Karpas-422 (cell line): Measurements from ENCODE around the gene NOL4L. TPM values are rescaled to one million over a fixed set of nuclear protein-coding genes. Genes with fewer than 3 reads are reported as not detected.

Experiments
- DNase-seq: peaks from one replicate; pipeline ENCODE4 v3.0.0-alpha.2; 2015
- H2AFZ ChIP-seq: fragments of 200-600 bp; sonication (generic); 2 replicates; pipeline ENCODE4 v1.6.1; 2014; ENCODE audit warnings: antibody characterized with exemption, low read length, mixed read lengths
- H3K27ac ChIP-seq: fragments of 200-600 bp; sonication (generic); 2 replicates; pipeline ENCODE4 v1.5.1; 2014; ENCODE audit warnings: mild to moderate bottlenecking, low read length, moderate library complexity
- H3K27me3 ChIP-seq: fragments of 200-600 bp; sonication (generic); 2 replicates; pipeline ENCODE4 v1.6.1; 2014; ENCODE audit warnings: low read length, mixed read lengths
- H3K36me3 ChIP-seq: fragments of 200-600 bp; sonication (generic); 2 replicates; pipeline ENCODE4 v1.6.1; 2014; ENCODE audit warnings: low read length, mixed read lengths; ENCODE audit not compliant: insufficient read depth
- H3K4me1 ChIP-seq: fragments of 200-600 bp; sonication (generic); 2 replicates; pipeline ENCODE4 v1.6.1; 2014; ENCODE audit warnings: mild to moderate bottlenecking, low read length, mixed read lengths
- H3K4me2 ChIP-seq: fragments of 200-600 bp; sonication (generic); 2 replicates; pipeline ENCODE4 v1.6.1; 2014; ENCODE audit warnings: low read length, low read depth, mild to moderate bottlenecking; ENCODE audit not compliant: poor library complexity, severe bottlenecking
- H3K4me3 ChIP-seq: fragments of 200-600 bp; sonication (generic); 2 replicates; pipeline ENCODE4 v1.5.1; 2014; ENCODE audit warnings: mild to moderate bottlenecking, antibody characterized with exemption, low read length, mixed read lengths
- H3K79me2 ChIP-seq: fragments of 200-600 bp; sonication (generic); 2 replicates; pipeline ENCODE4 v1.6.1; 2014; ENCODE audit warnings: mild to moderate bottlenecking, low read length, mixed read lengths
- H3K9ac ChIP-seq: fragments of 200-600 bp; sonication (generic); 2 replicates; pipeline ENCODE4 v1.6.0; 2014; ENCODE audit warnings: low read length
- H3K9me2 ChIP-seq: fragments of 200-600 bp; sonication (generic), shearing (Covaris generic); replicated peaks from 2 replicates; pipeline ENCODE4 v1.6.0; 2014; ENCODE audit warnings: mild to moderate bottlenecking, low read length, moderate library complexity; ENCODE audit not compliant: insufficient read depth
- H3K9me3 ChIP-seq: fragments of 300-700, 200-600 bp; sonication (generic); 2 replicates; pipeline ENCODE4 v1.6.1; 2014; ENCODE audit warnings: low read length, mixed read lengths
- H4K20me1 ChIP-seq: fragments of 200-600 bp; sonication (generic); 2 replicates; pipeline ENCODE4 v1.6.1; 2014; ENCODE audit warnings: mild to moderate bottlenecking, antibody characterized with exemption, low read length, low read depth; ENCODE audit not compliant: insufficient read depth
- total RNA-seq: library from RNA; depleted of rRNA; stranded (reverse); fragments of >200 nt; shearing (Covaris generic); gene quantifications from 2 replicates; pipeline ENCODE4 v1.2.3, GENCODE V29; 2014; ENCODE audit warnings: low replicate concordance

The NOL4L gene
- total RNA-seq, 1 experiment from 2014 or later, result 1.5 TPM

DNA sequence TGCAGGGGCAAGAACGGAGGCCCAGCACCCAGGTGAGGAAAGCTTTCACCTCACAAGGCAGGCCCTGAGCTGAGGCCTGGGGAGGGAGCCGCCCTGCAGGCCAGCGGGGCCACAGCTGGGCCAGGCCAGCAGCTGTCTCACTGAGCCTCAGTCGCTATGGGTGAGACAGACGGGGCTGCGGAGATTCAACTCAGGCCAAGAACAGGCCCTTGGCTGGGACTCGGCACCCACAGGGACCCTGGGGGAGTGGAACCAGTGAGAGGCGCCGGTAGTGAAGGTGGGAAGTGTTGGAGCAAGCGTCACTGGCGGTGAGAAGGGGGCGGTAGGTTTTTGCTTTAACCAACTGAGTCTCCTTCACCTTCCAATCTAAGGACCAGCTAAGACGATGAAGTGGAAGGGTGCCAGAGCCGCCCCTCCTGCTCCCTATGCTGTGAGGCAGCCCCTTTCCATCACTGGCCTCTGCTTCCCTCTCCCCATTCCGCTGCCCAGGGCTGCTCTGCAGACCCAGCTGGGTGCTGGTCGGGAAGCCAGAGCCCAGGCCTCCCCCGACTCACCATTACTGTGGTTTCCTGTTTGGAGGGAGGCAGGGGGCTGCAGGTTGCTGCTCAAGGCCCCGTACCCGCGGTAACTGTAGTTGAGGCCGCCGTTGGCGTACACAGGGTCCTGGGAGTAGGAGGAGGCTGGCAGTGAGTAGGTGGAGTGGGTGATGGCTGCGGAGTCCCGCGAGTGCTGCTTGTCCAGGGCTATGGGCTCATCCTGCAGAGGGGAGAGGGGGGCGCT, 133.3 kb downstream of the NOL4L start:
- Histone ChIP-seq H4K20me1 (no peaks in the 10 kb centered on the region), H3K4me2 (no peak overlapping the region), H3K27ac (no peak overlapping the region), H3K9me3 (no peaks in the 10 kb centered on the region), H3K36me3 (no peaks in the 10 kb centered on the region), H2AFZ (no peak overlapping the region), H3K27me3 (no peaks in the 10 kb centered on the region), H3K79me2 (no peaks in the 10 kb centered on the region), H3K9me2 (no peaks in the 10 kb centered on the region), H3K4me1 (peaks cover 25% of the 10 kb centered on the region), H3K9ac (no peak overlapping the region), H3K4me3 (no peak overlapping the region)
- DNase-seq, result no peak

DNA sequence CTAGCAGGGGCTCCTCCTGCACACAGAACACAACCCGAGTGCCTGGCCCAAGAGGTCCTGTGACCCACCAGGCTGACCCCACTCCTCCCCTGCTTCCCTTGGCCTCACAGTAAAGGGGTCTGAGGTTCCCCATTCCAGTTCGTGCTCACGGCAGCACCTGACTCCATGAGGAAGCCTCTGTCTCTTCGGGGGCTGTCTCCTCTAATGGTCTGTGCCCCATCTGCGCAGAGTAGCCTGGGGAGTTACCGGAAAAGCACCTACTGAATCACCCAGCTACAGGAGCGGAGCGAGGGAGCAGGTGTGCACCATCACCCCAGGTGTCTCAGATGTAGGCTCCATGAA, 133.8 kb downstream of the NOL4L start:
- Histone ChIP-seq H3K4me1 (peaks cover 22% of the 10 kb centered on the region), H2AFZ (no peak overlapping the region), H3K36me3 (no peaks in the 10 kb centered on the region), H3K9me2 (no peaks in the 10 kb centered on the region), H3K9me3 (no peaks in the 10 kb centered on the region), H3K27me3 (no peaks in the 10 kb centered on the region), H3K9ac (no peak overlapping the region), H3K79me2 (no peaks in the 10 kb centered on the region), H3K4me3 (no peak overlapping the region), H3K4me2 (no peak overlapping the region), H4K20me1 (no peaks in the 10 kb centered on the region), H3K27ac (no peak overlapping the region)
- no peak for DNase-seq

DNA sequence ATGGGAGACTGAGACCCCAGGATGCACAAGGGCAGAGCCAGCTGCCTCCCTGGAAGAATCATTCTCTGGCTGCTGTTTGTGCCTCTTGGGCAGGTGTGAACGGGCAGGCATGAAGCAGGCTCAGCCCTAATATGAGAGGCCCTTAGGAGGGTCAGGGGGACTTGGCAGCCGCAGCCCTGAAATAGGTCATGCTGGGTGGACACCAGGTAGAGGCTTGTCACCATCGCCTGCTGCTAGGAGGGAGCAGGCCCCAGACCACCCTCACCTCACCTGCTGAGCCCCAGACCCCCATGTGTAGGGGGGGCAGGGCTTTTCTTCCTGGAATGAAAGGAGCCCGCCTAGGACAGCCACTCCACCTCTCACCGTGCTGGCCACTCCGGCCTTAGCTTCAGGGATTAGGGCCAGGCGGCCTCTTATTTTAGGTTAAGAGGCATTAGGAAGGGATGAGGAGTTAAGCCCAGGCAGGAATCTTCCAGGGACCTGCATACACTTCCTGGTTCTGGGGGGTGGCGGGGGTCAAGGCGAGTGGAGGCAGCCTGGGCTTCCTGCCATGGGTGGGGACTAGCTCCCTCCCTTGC, 134.6 kb downstream of the NOL4L start:
- DNase-seq, result no peak
- Histone ChIP-seq H3K27ac (no peak overlapping the region), H3K79me2 (no peaks in the 10 kb centered on the region), H4K20me1 (no peaks in the 10 kb centered on the region), H3K4me1 (peaks cover 27% of the 10 kb centered on the region), H2AFZ (no peak overlapping the region), H3K4me3 (no peak overlapping the region), H3K9me3 (no peaks in the 10 kb centered on the region), H3K9ac (no peak overlapping the region; the same call in 1 of the 2 replicates), H3K9me2 (no peaks in the 10 kb centered on the region), H3K4me2 (no peak overlapping the region), H3K36me3 (no peaks in the 10 kb centered on the region), H3K27me3 (no peaks in the 10 kb centered on the region)

DNA sequence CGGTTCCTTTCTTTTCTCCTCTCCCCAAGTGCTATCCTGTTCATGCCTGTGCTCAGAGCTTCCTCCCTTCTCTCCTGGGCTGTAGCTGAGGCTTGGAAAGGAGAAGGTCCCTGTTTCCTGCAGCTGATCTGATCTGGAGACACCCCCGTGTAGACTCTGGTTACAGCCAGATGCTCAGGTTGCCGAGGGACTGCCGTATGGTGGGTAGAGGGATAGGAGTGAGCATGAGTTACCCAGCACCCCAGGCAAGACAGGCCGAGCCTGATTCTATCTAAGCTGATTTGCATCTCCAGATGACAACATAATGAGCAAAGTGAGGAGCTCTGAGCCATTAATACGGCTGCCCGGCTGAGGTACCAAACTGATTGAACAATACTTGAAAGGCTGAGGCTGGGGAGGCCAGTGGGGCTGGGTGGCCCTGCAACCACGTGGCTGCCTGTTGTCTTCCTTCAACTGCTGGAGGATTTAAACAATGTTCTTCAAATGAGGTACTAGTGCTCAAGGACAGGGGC, 135.2 kb downstream of the NOL4L start:
- Histone ChIP-seq H3K9me2 (no peaks in the 10 kb centered on the region), H4K20me1 (no peaks in the 10 kb centered on the region), H3K9ac (peak overlapping the region; percentile 29; the same call in 1 of the 2 replicates), H3K79me2 (no peaks in the 10 kb centered on the region), H3K4me1 (peaks cover 27% of the 10 kb centered on the region), H3K9me3 (no peaks in the 10 kb centered on the region), H2AFZ (no peak overlapping the region), H3K36me3 (no peaks in the 10 kb centered on the region), H3K27ac (no peak overlapping the region), H3K27me3 (no peaks in the 10 kb centered on the region), H3K4me2 (peak overlapping the region; percentile 2), H3K4me3 (no peak overlapping the region)
- DNase-seq, result peak; percentile 77

DNA sequence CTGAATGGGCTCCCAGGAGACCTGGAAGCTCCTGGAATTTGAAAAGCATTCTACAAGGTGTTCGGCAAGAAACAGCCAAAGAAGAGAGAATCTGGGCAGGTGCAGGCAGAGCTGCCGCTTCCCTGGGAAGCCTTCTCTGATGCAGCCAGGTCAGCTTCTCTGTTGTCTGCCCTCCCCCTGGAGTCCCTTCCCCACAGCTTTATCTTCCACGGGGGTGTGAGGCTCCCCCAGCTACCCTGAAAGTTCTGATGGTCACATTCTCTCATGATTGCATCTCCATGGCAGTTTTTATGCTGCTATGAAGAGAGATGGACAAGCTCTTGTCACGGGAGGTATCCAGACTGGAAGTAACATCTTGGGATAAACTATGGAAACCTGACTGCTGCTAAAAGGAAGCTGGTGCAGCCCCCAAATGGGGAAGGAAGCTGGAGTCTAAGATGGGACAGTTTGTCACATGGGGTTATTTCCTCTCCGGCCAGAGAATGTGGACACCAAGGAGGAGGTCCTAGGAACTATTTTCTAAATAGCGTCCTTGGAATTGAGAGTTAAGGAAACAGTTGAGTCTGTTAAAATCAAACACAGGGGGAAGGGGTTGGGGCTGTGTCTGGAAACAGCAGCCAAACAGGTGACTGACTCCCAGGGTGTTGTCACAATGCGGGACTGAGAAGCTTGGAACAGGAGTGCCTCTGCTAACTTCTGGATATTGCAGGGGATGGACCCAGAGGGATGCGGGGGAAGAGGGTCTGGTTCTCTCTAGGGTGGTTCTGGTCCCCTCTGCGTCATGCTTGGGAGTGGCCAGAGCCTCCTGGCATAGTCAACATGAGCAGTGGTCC, 135.9 kb downstream of the NOL4L start:
- Histone ChIP-seq H3K9me2 (no peaks in the 10 kb centered on the region), H3K4me1 (peaks cover 27% of the 10 kb centered on the region), H3K36me3 (no peaks in the 10 kb centered on the region), H3K27ac (no peak overlapping the region), H3K79me2 (no peaks in the 10 kb centered on the region), H4K20me1 (no peaks in the 10 kb centered on the region), H3K27me3 (no peaks in the 10 kb centered on the region), H3K9ac (peak overlapping the region; percentile 29; the same call in 1 of the 2 replicates), H2AFZ (no peak overlapping the region), H3K9me3 (no peaks in the 10 kb centered on the region), H3K4me2 (peak overlapping the region; percentile 2), H3K4me3 (no peak overlapping the region)
- DNase-seq, result no peak

DNA sequence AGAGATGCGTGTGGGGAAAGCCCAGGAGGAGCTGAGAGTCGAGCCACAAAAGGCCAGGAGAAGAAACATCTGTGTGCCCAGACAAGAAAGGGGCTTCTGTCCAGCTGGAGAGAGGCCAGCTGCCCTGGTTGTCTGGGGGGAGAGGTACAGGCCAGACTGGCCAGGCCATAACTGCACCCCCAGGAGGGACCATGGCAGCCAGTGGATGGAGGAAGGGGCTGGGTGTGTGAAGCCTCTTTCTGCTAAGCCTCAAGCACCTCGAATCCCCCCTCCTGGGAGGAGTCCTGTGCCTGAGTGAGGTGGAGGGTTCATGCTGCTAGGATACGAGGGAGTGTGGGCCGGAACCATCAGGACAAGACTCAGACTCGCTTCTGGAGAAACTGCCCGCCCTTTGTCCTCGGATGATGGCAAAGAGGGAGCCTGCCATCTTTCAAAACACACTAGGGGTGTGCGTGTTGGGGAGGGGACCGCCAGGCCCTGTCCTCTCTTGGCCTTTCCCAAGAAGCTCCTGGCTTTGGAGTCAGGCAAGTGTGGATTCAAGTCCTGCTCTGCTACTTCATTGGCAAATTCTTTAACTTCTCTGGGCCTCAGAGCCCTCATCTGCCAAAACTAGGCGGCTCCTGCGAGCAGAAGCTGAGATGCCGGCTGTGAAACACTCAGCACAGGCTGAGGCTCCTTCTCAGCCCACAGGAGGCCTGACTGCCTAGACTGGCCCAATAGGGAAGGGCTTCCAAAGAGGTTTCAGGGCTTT, 136.7 kb downstream of the NOL4L start:
- DNase-seq, result no peak
- Histone ChIP-seq H3K4me3 (no peak overlapping the region), H3K79me2 (no peaks in the 10 kb centered on the region), H4K20me1 (peaks cover 6% of the 10 kb centered on the region; the same call in 1 of the 2 replicates), H3K27ac (no peak overlapping the region), H3K27me3 (no peaks in the 10 kb centered on the region), H3K4me1 (peaks cover 28% of the 10 kb centered on the region), H3K4me2 (no peak overlapping the region), H3K9me3 (no peaks in the 10 kb centered on the region), H2AFZ (no peak overlapping the region), H3K9me2 (no peaks in the 10 kb centered on the region), H3K36me3 (no peaks in the 10 kb centered on the region), H3K9ac (no peak overlapping the region)

DNA sequence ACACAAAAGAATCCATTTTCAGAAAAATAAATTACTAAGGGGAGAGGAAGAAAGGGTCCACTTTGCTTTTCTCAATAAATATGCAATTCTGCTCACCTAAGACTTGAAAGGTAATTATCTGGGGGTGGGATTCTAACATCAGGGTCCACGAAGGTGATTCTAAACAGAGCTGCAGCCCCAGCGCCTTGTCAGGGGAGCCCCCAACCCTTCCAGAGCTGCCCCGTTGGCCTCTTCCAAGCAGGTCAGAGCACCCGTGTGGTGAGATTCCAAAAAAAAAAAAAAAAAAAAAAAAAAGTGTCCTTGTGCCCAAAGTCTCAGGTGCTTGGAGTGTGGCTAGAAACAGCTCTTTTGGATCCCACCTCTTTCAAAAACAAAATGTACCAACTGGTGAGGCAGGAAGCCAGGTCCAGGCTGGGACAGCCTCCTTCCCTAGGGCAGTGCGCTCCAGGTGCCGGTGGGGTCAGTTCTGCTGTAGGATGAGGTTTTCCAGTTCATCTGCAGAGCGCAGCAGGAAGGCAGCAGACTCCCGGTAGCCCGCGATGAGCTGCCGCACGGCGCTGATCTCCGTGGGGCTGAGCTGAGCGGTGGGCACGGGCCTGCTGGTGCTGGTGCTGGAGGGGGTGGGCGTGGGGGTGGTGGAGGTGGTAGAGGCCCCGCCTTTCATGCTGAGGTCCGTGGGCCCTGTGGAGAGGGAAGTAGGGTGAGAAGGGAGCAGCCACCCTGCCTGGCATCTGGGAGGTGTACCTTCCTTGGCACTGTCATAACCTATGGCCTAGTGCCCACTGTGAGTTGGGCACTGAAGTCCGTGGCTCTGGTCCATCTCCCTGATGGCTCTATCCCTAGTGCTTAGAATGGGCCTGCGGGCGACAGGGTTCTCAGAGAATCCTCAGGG, 137.8 kb downstream of the NOL4L start:
- peaks cover 28% of the 10 kb centered on the region for H3K4me1 ChIP-seq
- DNase-seq, result no peak
- H3K36me3 ChIP-seq, result no peaks in the 10 kb centered on the region
- H3K9ac ChIP-seq, result no peak overlapping the region
- H3K4me2 ChIP-seq, result no peak overlapping the region
- no peaks in the 10 kb centered on the region for H3K9me2 ChIP-seq
- peaks cover 6% of the 10 kb centered on the region; the same call in 1 of the 2 replicates for H4K20me1 ChIP-seq
- H3K27me3 ChIP-seq, result no peaks in the 10 kb centered on the region
- no peak overlapping the region for H3K27ac ChIP-seq
- no peaks in the 10 kb centered on the region for H3K79me2 ChIP-seq
- H2AFZ ChIP-seq, result no peak overlapping the region
- H3K9me3 ChIP-seq, result no peaks in the 10 kb centered on the region
- no peak overlapping the region for H3K4me3 ChIP-seq
